Measurements from ENCODE around the gene NEMP2. TPM values are rescaled to one million over a fixed set of nuclear protein-coding genes. Genes with fewer than 3 reads are reported as not detected.
"Not testable (repeated sequence)": the region's sequence is repeated elsewhere in the genome, so short reads cannot be mapped to it uniquely, and the experiment has no call there.

NEMP2 gene
- total RNA-seq, 4 donors from 2014 or later, result 1.6 to 3.4 (median 2.9) TPM

DNA sequence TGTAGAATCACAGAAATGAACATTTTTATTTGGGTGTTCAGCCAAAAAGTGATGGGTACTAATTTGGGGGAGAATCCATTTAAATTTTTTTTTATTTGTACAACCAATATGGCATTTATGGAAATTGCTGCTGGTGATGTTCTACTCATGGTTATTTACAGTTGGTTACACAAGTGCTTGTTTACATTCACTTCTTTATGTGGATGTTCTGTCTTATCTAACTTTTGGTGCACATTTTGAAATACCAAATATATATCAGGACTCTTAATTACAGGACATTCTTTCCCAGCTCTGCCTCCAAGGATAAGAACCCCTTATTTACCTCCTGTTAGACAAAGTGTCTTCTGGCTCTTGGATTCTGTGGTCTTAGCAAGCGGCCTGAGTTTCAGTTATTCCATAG is 35.2 kb downstream of the NEMP2 start:
- Histone ChIP-seq H3K4me3 (no peak overlapping the region), H3K4me1 (no peaks in the 10 kb centered on the region), H3K36me3 (peaks cover 49% of the 10 kb centered on the region), H3K9me3 (no peaks in the 10 kb centered on the region), H3K27ac (no peak overlapping the region), H3K27me3 (no peaks in the 10 kb centered on the region)
- no peak for DNase-seq (ENCODE audit: low spot score in 2 of 2)
- 96% methylated on average over 1 of the region's 1 CpG for WGBS
- TF ChIP-seq, protein P1, sequence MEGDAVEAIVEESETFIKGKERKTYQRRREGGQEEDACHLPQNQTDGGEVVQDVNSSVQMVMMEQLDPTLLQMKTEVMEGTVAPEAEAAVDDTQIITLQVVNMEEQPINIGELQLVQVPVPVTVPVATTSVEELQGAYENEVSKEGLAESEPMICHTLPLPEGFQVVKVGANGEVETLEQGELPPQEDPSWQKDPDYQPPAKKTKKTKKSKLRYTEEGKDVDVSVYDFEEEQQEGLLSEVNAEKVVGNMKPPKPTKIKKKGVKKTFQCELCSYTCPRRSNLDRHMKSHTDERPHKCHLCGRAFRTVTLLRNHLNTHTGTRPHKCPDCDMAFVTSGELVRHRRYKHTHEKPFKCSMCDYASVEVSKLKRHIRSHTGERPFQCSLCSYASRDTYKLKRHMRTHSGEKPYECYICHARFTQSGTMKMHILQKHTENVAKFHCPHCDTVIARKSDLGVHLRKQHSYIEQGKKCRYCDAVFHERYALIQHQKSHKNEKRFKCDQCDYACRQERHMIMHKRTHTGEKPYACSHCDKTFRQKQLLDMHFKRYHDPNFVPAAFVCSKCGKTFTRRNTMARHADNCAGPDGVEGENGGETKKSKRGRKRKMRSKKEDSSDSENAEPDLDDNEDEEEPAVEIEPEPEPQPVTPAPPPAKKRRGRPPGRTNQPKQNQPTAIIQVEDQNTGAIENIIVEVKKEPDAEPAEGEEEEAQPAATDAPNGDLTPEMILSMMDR (IDR thresholded peaks at IDR 0.05), result no peak
- TF ChIP-seq EP300 (IDR thresholded peaks at IDR 0.05), result no peak
- TF ChIP-seq POLR2A (IDR thresholded peaks at IDR 0.05), result no peak
- no peak for TF ChIP-seq POLR2AphosphoS5 (IDR thresholded peaks at IDR 0.05)

DNA sequence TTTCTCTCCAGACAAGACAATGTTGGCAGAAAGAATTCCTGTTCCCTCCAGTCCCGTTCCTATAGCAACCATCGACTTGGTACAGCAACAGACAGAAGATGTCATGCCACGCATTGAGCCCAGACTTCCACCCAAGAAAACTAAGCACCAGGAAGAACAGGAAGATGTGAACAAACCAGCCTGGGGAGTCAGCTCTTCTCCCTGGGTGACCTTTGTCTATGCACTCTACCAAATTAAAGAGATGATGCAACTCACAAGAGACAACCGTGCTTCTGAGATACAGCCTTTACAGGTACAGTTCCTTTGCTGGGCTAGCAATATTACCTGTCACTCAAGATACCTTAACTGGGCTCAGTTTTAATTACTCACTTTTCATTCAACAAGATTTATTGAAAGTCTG is 37.1 kb downstream of the NEMP2 start:
- Histone ChIP-seq H3K27ac (no peak overlapping the region), H3K9me3 (no peaks in the 10 kb centered on the region), H3K4me1 (no peaks in the 10 kb centered on the region), H3K27me3 (no peaks in the 10 kb centered on the region), H3K4me3 (no peak overlapping the region), H3K36me3 (peaks cover 31% of the 10 kb centered on the region)
- TF ChIP-seq, protein P1 (IDR thresholded peaks at IDR 0.05), result no peak
- TF ChIP-seq EP300 (IDR thresholded peaks at IDR 0.05), result no peak
- no peak for TF ChIP-seq POLR2A (IDR thresholded peaks at IDR 0.05)
- TF ChIP-seq POLR2AphosphoS5 (IDR thresholded peaks at IDR 0.05), result peak in 1 of 3 donors; percentile 21
- DNase-seq (ENCODE audit: low spot score in 2 of 2), result no peak
- WGBS, result 49% methylated on average over 4 of the region's 4 CpGs

DNA sequence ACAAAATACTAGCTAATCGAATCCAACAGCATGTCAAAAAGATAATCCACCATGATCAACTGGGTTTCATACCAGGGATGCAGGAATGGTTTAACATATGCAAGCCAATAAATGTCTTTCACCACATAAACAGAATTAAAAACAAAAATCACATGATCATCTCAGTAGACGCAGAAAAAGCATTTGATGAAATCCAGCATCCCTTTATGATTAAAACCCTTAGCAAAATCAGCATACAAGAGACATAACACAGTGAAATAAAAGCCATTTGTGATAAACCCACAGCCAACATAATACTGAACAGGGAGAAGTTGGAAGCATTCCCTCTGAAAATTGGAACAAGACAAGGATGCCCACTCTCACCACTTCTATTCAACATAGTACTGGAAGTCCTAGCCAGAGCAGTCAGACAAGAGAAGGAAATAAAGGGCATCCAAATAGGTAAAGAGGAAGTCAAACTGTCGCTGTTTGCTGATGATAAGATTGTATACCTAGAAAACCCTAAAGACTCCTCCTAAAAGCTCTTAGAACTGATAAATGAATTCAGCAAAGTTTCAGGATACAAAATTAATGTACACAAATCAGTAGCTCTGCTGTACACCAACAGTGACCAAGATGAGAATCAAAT is 39.8 kb downstream of the NEMP2 start:
- WGBS, result 79% methylated on average over 3 of the region's 3 CpGs
- not testable (repeated sequence) for H3K4me3 ChIP-seq

DNA sequence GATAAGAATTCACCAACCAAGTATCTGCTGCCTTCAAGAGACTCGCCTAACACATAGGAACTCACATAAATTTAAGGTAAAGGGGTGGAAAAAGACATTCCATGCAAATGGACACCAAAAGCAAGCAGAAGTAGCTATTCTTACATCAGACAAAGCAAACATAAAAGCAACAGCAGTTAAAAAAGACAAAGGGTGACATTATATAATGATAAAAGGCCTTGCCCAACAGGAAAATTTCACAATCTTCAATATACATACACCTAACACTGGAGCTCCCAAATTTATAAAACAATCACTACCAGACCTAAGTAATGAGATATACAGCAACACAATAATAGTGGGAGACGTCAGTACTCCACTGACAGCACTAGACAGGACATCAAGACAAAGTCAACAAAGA is 41.4 kb downstream of the NEMP2 start:
- no peak for DNase-seq (ENCODE audit: low spot score in 2 of 2)
- H3K27me3 ChIP-seq, result no peaks in the 10 kb centered on the region
- H3K9me3 ChIP-seq, result no peaks in the 10 kb centered on the region
- no peaks in the 10 kb centered on the region for H3K4me1 ChIP-seq
- WGBS, result 71% methylated on average over 2 of the region's 2 CpGs
- H3K36me3 ChIP-seq, result peaks cover 43% of the 10 kb centered on the region
- H3K27ac ChIP-seq, result no peak overlapping the region
- TF ChIP-seq, protein P1 (IDR thresholded peaks at IDR 0.05), result no peak
- no peak for TF ChIP-seq EP300 (IDR thresholded peaks at IDR 0.05)
- TF ChIP-seq POLR2AphosphoS5 (IDR thresholded peaks at IDR 0.05), result no peak
- TF ChIP-seq POLR2A (IDR thresholded peaks at IDR 0.05), result no peak
- H3K4me3 ChIP-seq, result no peak overlapping the region

More for the DNA sequence above, 39.8 kb downstream of the NEMP2 start:
- not testable (repeated sequence) for H3K27ac ChIP-seq; H3K9me3 ChIP-seq; H3K27me3 ChIP-seq; DNase-seq (ENCODE audit: low spot score in 2 of 2); H3K4me1 ChIP-seq
- H3K36me3 ChIP-seq, result peaks cover 35% of the 10 kb centered on the region

DNA sequence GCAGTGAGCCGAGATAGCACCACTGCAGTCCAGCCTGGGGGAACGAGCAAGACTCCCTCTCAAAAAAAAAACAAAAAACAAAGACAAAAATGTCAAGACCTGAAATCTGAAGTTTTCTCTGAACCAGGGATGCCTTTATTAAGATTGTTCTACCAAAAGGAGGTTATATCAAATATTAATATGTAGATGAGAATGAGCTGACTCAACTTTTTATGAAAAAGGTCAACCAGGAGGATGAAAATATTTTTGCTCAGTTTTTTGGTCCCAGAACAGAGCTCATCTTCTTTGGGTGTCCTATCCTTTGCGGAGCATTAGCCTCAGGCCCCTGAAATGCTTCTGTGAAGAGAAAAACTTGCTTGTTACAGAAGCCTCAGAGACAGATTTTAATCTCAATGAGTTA is 44.0 kb downstream of the NEMP2 start:
- 93% methylated on average over 3 of the region's 3 CpGs for WGBS
- Histone ChIP-seq H3K27ac (no peak overlapping the region), H3K27me3 (no peaks in the 10 kb centered on the region), H3K9me3 (no peaks in the 10 kb centered on the region), H3K36me3 (peaks cover 38% of the 10 kb centered on the region), H3K4me1 (peaks cover 13% of the 10 kb centered on the region), H3K4me3 (no peak overlapping the region)
- DNase-seq (ENCODE audit: low spot score in 2 of 2), result no peak
- TF ChIP-seq EP300 (IDR thresholded peaks at IDR 0.05) (no peak), POLR2A (IDR thresholded peaks at IDR 0.05) (no peak), POLR2AphosphoS5 (IDR thresholded peaks at IDR 0.05) (no peak)
- TF ChIP-seq, protein P1 (IDR thresholded peaks at IDR 0.05), result no peak

DNA sequence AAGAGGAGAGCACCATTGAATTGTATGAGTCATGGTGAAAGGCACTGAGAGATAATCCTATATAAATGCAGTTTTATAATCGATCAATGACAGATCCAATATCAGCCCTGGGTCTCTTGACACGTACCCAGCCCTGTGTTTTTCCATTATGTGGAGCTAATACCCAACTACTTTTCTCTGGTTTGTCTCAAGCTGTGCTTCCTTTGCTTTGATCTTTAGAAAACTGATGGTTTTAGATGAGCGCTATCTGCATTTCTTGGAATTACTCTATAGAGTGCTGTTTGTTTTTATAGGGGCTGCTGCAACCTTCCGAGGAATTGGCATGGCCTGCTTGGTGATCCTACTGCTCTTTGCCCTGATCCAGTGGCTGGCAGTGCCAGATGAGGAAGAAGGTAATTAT is 45.0 kb downstream of the NEMP2 start:
- TF ChIP-seq POLR2A (IDR thresholded peaks at IDR 0.05) (no peak), POLR2AphosphoS5 (IDR thresholded peaks at IDR 0.05) (no peak), EP300 (IDR thresholded peaks at IDR 0.05) (no peak)
- TF ChIP-seq, protein P1 (IDR thresholded peaks at IDR 0.05), result no peak
- no peak for DNase-seq (ENCODE audit: low spot score in 2 of 2)
- H3K4me1 ChIP-seq, result peaks cover 17% of the 10 kb centered on the region
- H3K4me3 ChIP-seq, result no peak overlapping the region
- peaks cover 38% of the 10 kb centered on the region for H3K36me3 ChIP-seq
- WGBS, result 94% methylated on average over 4 of the region's 4 CpGs
- H3K9me3 ChIP-seq, result no peaks in the 10 kb centered on the region
- no peak overlapping the region for H3K27ac ChIP-seq
- no peaks in the 10 kb centered on the region for H3K27me3 ChIP-seq

Data from suprapubic skin (tissue), 4 donors.